Stimulated activated CD8-positive, alpha-beta memory T cell treated with anti-CD3 and anti-CD28 coated beads, Interleukin-12 subunit alpha, Interleukin-12 subunit beta, amount 100 ng/mL, for 24 hours (primary cell): ENCODE data around the gene NOXA1.

Experiments
- DNase-seq: peaks from one replicate; pipeline ENCODE4 v3.0.0-alpha.2; 2020; ENCODE audit errors: extremely low read depth

Gene NOXA1

GRCh38 chr9:137482094-137482781, 59.0 kb downstream of the NOXA1 start:
- DNase-seq = no peak
